Smooth muscle cell (in vitro differentiated cells): Measurements from ENCODE around the gene PRKD1. TPM values are rescaled to one million over a fixed set of nuclear protein-coding genes. Genes with fewer than 3 reads are reported as not detected.

Experiments
- DNase-seq: peaks from one replicate; lab custom pipeline; 2025; ENCODE audit not compliant: unreplicated experiment; lab: John Stamatoyannopoulos, UW
- H2AFZ ChIP-seq: fragments of 200-600 bp; sonication (generic); 2 replicates; pipeline ENCODE4 v1.6.0; 2016; ENCODE audit warnings: antibody characterized with exemption, low read depth, mild to moderate bottlenecking
- H3F3A ChIP-seq: fragments of 200-600 bp; sonication (generic); 2 replicates; pipeline ENCODE4 v1.6.0; 2017; ENCODE audit warnings: antibody characterized with exemption, low read depth
- H3K27ac ChIP-seq: fragments of 200-600 bp; sonication (generic); 2 replicates; pipeline ENCODE4 v1.5.1; 2016; ENCODE audit warnings: low read depth, mild to moderate bottlenecking
- H3K27me3 ChIP-seq: fragments of 200-600 bp; sonication (generic); 2 replicates; pipeline ENCODE4 v1.6.1; 2016; ENCODE audit warnings: low read depth, mild to moderate bottlenecking
- H3K36me3 ChIP-seq: fragments of 200-600 bp; sonication (generic); 2 replicates; pipeline ENCODE4 v1.5.1; 2016; ENCODE audit warnings: low read depth
- H3K4me1 ChIP-seq: fragments of 200-600 bp; sonication (generic); 2 replicates; pipeline ENCODE4 v1.5.1; 2016; ENCODE audit warnings: low read depth
- H3K4me2 ChIP-seq: fragments of 200-600 bp; sonication (generic); 2 replicates; pipeline ENCODE4 v1.6.0; 2016; ENCODE audit warnings: mild to moderate bottlenecking
- H3K4me3 ChIP-seq: fragments of 200-600 bp; sonication (generic); 2 replicates; pipeline ENCODE4 v1.5.1; 2016; ENCODE audit warnings: mild to moderate bottlenecking
- H3K79me2 ChIP-seq: fragments of 200-600 bp; sonication (generic); 2 replicates; pipeline ENCODE4 v1.6.0; 2016; ENCODE audit warnings: low read depth, mild to moderate bottlenecking
- H3K9ac ChIP-seq: fragments of 200-600 bp; sonication (generic); 2 replicates; pipeline ENCODE4 v1.6.0; 2016; ENCODE audit warnings: low read depth
- H3K9me3 ChIP-seq: fragments of 200-600 bp; sonication (generic); replicated peaks from 2 replicates; pipeline ENCODE4 v1.5.1; 2016; ENCODE audit warnings: low read depth
- H4K20me1 ChIP-seq: fragments of 200-600 bp; sonication (generic); 2 replicates; pipeline ENCODE4 v1.6.0; 2016; ENCODE audit warnings: low read depth
- CTCF ChIP-seq: fragments of 200-600 bp; sonication (generic); IDR thresholded peaks from 2 replicates; pipeline ENCODE4 v1.5.1; 2017; ENCODE audit warnings: borderline replicate concordance, mild to moderate bottlenecking, antibody characterized with exemption; ENCODE audit not compliant: insufficient read depth, poor library complexity, severe bottlenecking
- WGBS: methylation state at CpG from one replicate; pipeline ENCODE4 v1.1.7; 2016; ENCODE audit warnings: low lambda C conversion rate; 5-methylcytosine and 5-hydroxymethylcytosine counted together
- polyA plus RNA-seq: library from polyadenylated mRNA; unstranded; fragments of >200 nt; fragmentation: Nextera tagmentation; extraction: Ambion mirVana; gene quantifications from 2 replicates; pipeline ENCODE4 v1.2.1, GENCODE V29; 2016
- total RNA-seq: library from RNA; depleted of rRNA; stranded (reverse); fragments of >200 nt; gene quantifications from 2 replicates; pipeline ENCODE4 v1.2.3, GENCODE V29; 2014

Gene PRKD1
- total and polyA plus RNA-seq, 2 experiments from 2014 or later: 3.7 to 7.2 TPM

- Histone ChIP-seq H3K9me3 (no peaks in the 10 kb centered on the region), H3K36me3 (no peaks in the 10 kb centered on the region), H3K4me3 (no peak overlapping the region), H3F3A (no peaks in the 10 kb centered on the region), H3K9ac (no peak overlapping the region), H3K79me2 (no peaks in the 10 kb centered on the region), H3K27me3 (no peaks in the 10 kb centered on the region), H2AFZ (no peak overlapping the region), H3K27ac (no peak overlapping the region), H3K4me2 (no peak overlapping the region), H3K4me1 (no peaks in the 10 kb centered on the region), H4K20me1 (no peaks in the 10 kb centered on the region)
- no peak for DNase-seq
- WGBS: 79% methylated on average over 2 of the region's 2 CpGs
- no peak for TF ChIP-seq CTCF
Measured at GRCh38 chr14:29898470-29898869, 29.2 kb downstream of the PRKD1 start.

- Histone ChIP-seq H3K36me3 (no peaks in the 10 kb centered on the region), H4K20me1 (no peaks in the 10 kb centered on the region), H3K4me3 (no peak overlapping the region), H3K27ac (no peak overlapping the region), H2AFZ (no peak overlapping the region), H3F3A (no peaks in the 10 kb centered on the region), H3K9ac (no peak overlapping the region), H3K9me3 (no peaks in the 10 kb centered on the region), H3K27me3 (no peaks in the 10 kb centered on the region), H3K4me1 (no peaks in the 10 kb centered on the region), H3K4me2 (no peak overlapping the region), H3K79me2 (no peaks in the 10 kb centered on the region)
- DNase-seq: no peak
- WGBS: 94% methylated on average over 1 of the region's 1 CpG
- no peak for TF ChIP-seq CTCF
Measured at GRCh38 chr14:29897181-29897580, 30.5 kb downstream of the PRKD1 start.

- Histone ChIP-seq H3F3A (no peaks in the 10 kb centered on the region), H3K9me3 (no peaks in the 10 kb centered on the region), H4K20me1 (no peaks in the 10 kb centered on the region), H3K27me3 (no peaks in the 10 kb centered on the region), H3K27ac (no peak overlapping the region), H3K36me3 (no peaks in the 10 kb centered on the region), H3K9ac (no peak overlapping the region), H2AFZ (no peak overlapping the region), H3K79me2 (no peaks in the 10 kb centered on the region), H3K4me3 (no peak overlapping the region), H3K4me2 (no peak overlapping the region), H3K4me1 (no peaks in the 10 kb centered on the region)
- 78% methylated on average over 4 of the region's 4 CpGs for WGBS
- TF ChIP-seq CTCF: no peak
- DNase-seq: no peak
Measured at GRCh38 chr14:29896354-29896821, 31.3 kb downstream of the PRKD1 start.

GRCh38 chr14:29895591-29896083 is 32.0 kb downstream of the PRKD1 start:
- H3F3A ChIP-seq: no peaks in the 10 kb centered on the region
- H3K9me3 ChIP-seq: no peaks in the 10 kb centered on the region
- WGBS: 67% methylated on average over 7 of the region's 7 CpGs
- no peaks in the 10 kb centered on the region for H3K4me1 ChIP-seq
- H3K9ac ChIP-seq: no peak overlapping the region
- no peak overlapping the region for H3K4me3 ChIP-seq
- no peak for DNase-seq
- no peaks in the 10 kb centered on the region for H4K20me1 ChIP-seq
- no peak overlapping the region for H3K4me2 ChIP-seq
- no peak for TF ChIP-seq CTCF
- H3K79me2 ChIP-seq: no peaks in the 10 kb centered on the region
- no peak overlapping the region for H3K27ac ChIP-seq
- no peak overlapping the region for H2AFZ ChIP-seq
- no peaks in the 10 kb centered on the region for H3K36me3 ChIP-seq
- no peaks in the 10 kb centered on the region for H3K27me3 ChIP-seq
